Activated CD4-positive, alpha-beta T cell treated with anti-CD3 and anti-CD28 coated beads, Interleukin-2, amount 10 ng/mL, durations not matched to agents 24 days and 14 days (primary cell): Measurements from ENCODE around the gene GRIP2. TPM values are rescaled to one million over a fixed set of nuclear protein-coding genes. Genes with fewer than 3 reads are reported as not detected.

ENCODE experiments used
- DNase-seq: peaks from one replicate; pipeline ENCODE4 v3.0.0; 2022
- H3K27ac Mint-ChIP-seq: one replicate; pipeline ENCODE4 v1.8.0; 2022; ENCODE audit warnings: mild to moderate bottlenecking, mixed read lengths
- H3K27me3 Mint-ChIP-seq: one replicate; pipeline ENCODE4 v1.8.0; 2022; ENCODE audit warnings: mixed read lengths
- H3K36me3 Mint-ChIP-seq: one replicate; pipeline ENCODE4 v1.8.0; 2022; ENCODE audit warnings: low read depth, mild to moderate bottlenecking, mixed read lengths
- H3K4me1 Mint-ChIP-seq: one replicate; pipeline ENCODE4 v1.8.0; 2021; ENCODE audit warnings: mixed read lengths
- H3K4me3 Mint-ChIP-seq: one replicate; pipeline ENCODE4 v1.8.0; 2022; ENCODE audit warnings: mild to moderate bottlenecking, moderate library complexity, mixed read lengths
- H3K9me3 Mint-ChIP-seq: one replicate; pipeline ENCODE4 v1.8.0; 2021; ENCODE audit warnings: mixed read lengths
- intact Hi-C: fragments of 100-400 bp; cut with micrococcal nuclease; formaldehyde crosslinking; loops from one replicate; pipeline ENCODE4 v1.15.1; 2023
- total RNA-seq: library from RNA; stranded (reverse); gene quantifications from 2 replicates; pipeline ENCODE4 v1.2.3, GENCODE V29; 2022

Gene GRIP2
- total RNA-seq, 1 donor from 2014 or later: not detected

DNA sequence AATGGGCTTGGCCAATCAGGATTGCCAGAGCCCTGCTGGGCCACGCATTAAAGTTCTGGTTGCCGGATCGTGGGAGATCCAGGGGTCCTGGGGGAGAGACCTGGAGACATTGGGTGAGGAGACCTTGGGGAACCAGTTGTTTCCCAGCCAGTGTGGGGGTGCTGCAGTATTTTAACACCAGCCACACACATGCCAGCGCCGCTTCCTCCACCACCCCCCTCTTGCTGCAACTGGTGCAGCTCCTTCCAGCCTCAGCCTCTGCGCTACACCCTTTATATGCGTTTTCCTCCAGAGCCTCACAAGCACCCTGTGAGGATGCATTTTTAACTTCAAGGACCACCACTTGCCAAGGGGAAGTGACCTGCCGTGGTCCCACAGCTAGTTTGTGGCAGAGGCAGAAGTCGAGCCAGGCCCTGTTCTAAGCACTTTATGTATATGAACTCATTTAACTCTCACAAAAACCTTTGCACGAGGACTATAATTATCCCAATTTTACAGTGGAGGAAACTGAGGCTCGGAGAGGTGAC lies 29.4 kb upstream of the GRIP2 start:
- Mint-ChIP-seq H3K27ac (no peak overlapping the region), H3K4me1 (peaks cover 10% of the 10 kb centered on the region), H3K9me3 (no peaks in the 10 kb centered on the region), H3K4me3 (no peak overlapping the region), H3K36me3 (no peaks in the 10 kb centered on the region), H3K27me3 (no peaks in the 10 kb centered on the region)
- DNase-seq: no peak
- intact Hi-C loops: no loop called here

DNA sequence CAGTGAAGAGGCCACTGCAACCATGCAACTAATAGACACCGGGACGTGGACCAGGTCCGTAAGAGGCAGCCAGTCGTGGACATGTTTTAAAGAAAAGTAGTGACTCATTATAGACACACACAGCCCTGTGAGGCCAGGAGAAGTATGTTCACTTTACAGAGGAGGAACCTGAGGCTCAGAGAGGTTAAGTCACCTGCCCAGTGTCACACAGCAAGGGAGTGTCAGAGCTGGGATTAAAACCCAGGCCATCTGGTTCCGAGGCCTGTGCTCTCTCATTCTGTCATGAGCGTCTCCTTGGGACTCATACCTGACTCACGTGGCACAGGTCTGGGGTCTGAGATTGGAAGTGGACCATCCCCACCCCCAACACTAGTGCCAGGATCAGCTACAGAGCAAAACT lies 28.1 kb upstream of the GRIP2 start:
- no peaks in the 10 kb centered on the region for H3K36me3 Mint-ChIP-seq
- no peak overlapping the region for H3K27ac Mint-ChIP-seq
- intact Hi-C loops: no loop called here
- no peaks in the 10 kb centered on the region for H3K9me3 Mint-ChIP-seq
- H3K4me1 Mint-ChIP-seq: peaks cover 10% of the 10 kb centered on the region
- DNase-seq: no peak
- no peak overlapping the region for H3K4me3 Mint-ChIP-seq
- H3K27me3 Mint-ChIP-seq: no peaks in the 10 kb centered on the region

DNA sequence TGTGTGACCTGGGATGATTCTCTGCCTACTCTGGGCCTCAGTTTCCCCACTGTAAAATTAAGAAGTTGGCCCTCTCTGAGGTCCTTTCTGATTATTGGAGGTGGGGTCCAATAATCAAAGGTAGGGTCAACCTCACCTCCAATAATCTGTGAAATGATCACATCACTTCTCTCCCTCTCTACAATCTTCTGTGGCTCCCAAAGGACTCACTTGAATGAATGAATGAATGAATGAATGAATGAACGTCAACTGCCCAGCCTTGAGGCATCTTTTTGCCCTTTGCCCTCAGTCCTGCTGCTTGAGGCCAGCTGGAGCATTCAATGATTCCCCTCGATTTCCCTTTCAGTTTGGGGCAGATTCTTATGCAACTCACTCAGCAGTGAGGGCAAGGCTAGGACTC lies 26.7 kb upstream of the GRIP2 start:
- Mint-ChIP-seq H3K27me3 (peaks cover 9% of the 10 kb centered on the region), H3K9me3 (no peaks in the 10 kb centered on the region), H3K4me1 (peaks cover 13% of the 10 kb centered on the region), H3K27ac (no peak overlapping the region), H3K36me3 (no peaks in the 10 kb centered on the region), H3K4me3 (no peak overlapping the region)
- DNase-seq: no peak
- intact Hi-C loops: no loop called here

DNA sequence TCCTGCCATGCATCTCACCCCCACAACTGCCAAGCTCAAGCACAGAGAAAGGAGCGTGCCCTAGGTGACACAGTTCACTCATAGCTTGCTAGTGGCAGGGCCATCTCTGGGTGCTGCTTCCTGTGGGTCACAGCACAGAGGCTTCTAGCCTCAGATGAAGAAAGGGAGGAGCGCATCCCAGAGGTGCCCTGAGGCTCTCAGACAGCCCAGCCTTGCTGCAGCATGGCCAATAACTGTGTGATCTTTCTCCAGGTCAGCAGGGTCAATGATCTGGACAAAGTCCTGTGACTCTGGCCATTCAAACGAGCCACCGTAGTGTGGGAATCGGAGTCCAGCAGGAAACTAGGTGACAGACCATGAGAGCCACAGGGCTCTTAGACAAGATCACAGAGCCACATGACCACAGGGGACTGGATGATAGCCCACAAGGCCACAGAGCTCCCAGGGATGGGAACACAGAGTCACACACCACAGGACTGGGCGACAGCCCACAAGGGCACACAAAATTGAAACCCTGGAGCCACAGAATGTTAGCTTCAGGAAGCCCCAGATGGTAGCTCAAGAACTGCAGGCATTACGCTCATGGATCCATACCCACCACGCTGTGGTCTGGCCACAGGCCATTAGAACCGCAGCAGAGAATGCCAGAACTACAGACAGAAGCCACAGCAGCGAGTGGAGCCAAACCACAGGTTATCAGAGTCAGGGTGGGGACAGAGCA lies 25.9 kb upstream of the GRIP2 start:
- no peak overlapping the region for H3K4me3 Mint-ChIP-seq
- peaks cover 13% of the 10 kb centered on the region for H3K4me1 Mint-ChIP-seq
- H3K27ac Mint-ChIP-seq: no peak overlapping the region
- intact Hi-C loops: no loop called here
- no peaks in the 10 kb centered on the region for H3K9me3 Mint-ChIP-seq
- no peaks in the 10 kb centered on the region for H3K36me3 Mint-ChIP-seq
- no peak for DNase-seq
- H3K27me3 Mint-ChIP-seq: peaks cover 10% of the 10 kb centered on the region

DNA sequence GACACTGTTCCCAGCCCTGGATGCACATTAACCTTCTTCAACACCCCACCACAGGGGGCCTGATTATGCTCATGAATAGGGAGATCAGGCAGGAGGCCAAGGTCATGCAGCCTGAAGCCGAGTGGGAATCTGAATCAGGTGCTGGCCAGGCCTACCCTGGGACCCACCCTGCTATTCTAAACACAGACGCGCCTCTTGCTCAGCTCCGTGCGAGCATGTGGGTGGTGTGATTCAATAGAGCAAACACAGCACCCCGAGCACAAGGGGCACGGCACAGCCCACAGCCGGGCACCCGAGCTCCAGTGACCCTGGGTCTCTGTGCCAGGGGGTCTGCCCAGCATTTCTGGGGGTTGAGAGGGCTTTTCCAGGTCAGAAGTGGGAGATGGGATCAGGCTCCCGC lies 24.6 kb upstream of the GRIP2 start:
- Mint-ChIP-seq H3K4me1 (peaks cover 8% of the 10 kb centered on the region), H3K9me3 (no peaks in the 10 kb centered on the region), H3K36me3 (no peaks in the 10 kb centered on the region), H3K27me3 (peaks cover 10% of the 10 kb centered on the region), H3K27ac (no peak overlapping the region), H3K4me3 (no peak overlapping the region)
- intact Hi-C loops: no loop called here
- DNase-seq: no peak

DNA sequence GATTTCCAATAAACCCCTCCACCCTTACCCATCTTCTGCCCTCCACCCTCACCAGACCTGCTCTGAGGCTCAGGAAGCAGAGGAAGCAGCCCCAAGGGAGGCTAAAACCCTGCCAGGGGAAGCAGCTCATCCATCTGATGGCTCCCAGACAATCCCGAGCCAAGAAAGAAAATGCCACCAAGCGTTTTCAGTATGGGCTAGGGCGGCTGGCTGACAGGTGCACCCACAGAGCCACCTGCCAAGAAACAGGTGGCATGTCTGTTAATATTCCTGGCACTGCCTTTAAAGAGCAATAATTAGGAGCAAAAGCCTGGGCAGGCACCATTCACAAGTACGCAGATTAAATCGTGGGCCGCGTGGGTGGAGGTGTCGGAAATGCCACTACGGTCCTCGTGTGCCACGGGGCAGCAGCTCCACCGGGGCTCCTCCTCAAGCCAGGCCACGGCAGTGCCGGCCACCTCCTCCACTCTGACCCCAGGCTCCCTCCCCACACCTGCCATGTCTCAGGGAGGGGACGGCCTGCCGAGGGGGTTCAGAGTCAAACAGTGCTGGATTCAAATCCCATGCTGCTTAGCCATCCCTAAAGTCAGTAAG lies 23.9 kb upstream of the GRIP2 start:
- no peak for DNase-seq
- no peaks in the 10 kb centered on the region for H3K9me3 Mint-ChIP-seq
- H3K27ac Mint-ChIP-seq: no peak overlapping the region
- H3K27me3 Mint-ChIP-seq: peaks cover 10% of the 10 kb centered on the region
- H3K36me3 Mint-ChIP-seq: no peaks in the 10 kb centered on the region
- peaks cover 5% of the 10 kb centered on the region for H3K4me1 Mint-ChIP-seq
- H3K4me3 Mint-ChIP-seq: no peak overlapping the region
- intact Hi-C loops: no loop called here

DNA sequence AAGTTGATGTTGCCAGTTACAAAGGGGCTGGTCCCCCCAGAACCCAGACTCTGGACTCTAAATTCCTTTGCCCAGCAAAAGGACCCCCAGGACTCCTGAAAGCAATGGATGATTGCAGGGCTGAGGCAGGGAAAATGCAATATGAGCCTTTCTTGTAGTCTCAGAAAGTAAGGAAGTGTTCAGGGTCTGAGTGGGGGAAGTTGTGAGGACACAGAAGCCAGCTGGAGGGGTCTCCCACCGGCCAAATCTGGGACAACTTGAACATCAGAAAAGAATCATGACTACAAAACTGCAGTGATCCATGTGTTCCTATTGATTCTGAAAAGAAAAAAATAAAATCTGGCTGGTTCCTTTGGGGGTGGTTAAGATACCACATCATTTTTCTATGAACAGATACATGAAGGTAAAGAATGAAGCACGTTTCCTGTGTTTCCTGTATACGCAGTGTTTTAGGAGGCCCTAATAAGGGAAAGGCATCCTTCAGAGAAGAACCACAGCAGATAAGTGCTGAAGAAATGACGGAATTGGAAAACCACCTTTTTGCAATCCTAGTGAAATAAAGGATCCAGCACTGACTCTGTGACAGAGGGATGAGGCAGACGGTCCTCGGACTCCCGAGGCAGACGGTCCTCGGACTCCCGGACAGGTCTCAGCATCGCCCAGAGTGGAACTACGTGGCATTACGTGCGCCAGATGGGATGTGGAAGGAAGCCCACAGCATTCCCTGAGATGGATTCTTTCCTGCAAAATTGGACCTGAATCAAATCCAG lies 22.2 kb upstream of the GRIP2 start:
- no peak overlapping the region for H3K27ac Mint-ChIP-seq
- no peak for DNase-seq
- peaks cover 3% of the 10 kb centered on the region for H3K4me1 Mint-ChIP-seq
- peaks cover 10% of the 10 kb centered on the region for H3K27me3 Mint-ChIP-seq
- intact Hi-C loops: no loop called here
- H3K36me3 Mint-ChIP-seq: no peaks in the 10 kb centered on the region
- H3K4me3 Mint-ChIP-seq: no peak overlapping the region
- H3K9me3 Mint-ChIP-seq: no peaks in the 10 kb centered on the region

DNA sequence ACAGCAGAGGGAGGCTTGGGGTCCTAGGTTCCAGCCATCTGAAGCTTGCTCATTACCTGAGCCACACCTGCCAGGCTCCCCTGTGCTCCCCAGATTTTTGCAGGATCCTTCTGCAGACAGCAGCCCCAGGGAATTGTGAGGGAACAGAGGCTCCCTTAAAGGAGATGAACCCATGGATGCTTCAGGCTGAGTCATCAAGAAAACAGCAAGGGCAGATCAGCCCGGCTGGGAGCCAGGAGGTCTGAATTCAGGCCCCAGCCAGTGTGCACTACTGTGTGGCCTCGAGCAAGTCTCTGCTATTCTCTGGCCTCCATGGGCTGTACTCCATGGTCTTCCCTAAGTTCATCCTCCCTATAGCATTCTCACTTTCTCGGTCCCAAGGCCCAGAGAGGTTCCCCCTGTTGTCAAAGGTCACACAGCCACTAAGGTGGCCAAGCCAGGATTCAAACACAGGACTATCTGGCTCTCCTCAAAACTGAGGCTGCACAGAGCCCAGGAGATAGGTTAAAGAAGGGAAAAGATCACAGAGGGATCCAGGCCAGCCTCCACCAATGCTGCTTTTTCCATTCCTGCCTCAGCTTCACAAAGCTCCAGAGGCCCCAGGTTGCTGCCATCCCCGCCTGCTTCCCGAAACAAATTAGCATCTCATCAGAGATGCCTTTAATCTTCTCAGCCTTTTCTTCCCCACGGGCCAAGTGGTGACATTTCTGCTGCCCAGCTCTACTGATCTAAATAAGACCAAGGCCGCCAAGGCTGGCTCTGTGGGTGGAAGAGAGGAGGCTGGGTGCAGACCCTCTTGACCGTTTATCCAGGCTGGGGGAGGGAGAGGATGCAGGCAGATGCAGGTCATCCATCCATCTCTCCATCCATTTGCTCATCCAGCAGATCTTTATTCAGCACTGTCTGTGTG lies 21.2 kb upstream of the GRIP2 start:
- H3K36me3 Mint-ChIP-seq: no peaks in the 10 kb centered on the region
- H3K4me1 Mint-ChIP-seq: peaks cover 3% of the 10 kb centered on the region

DNA sequence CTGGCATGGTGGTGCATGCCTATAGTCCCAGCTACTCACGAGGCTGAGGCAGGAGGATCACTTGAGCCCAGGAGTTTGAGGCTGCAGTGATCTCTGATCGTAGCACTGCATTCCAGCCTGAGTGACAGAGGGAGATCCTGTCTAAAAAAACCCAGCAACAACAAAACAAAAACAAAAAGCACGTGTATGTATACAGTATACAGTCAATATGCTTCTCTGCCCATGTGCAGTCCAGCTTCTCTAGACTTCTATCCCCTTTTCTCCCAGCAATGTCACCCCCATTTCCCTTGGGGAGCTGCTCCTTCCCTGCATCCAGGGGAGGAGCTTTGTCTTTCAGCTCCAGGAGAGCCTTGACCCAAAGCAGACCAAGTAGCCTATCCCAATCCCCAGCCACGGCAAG lies 20.0 kb upstream of the GRIP2 start:
- Mint-ChIP-seq H3K4me3 (no peak overlapping the region), H3K36me3 (no peaks in the 10 kb centered on the region), H3K27ac (no peak overlapping the region), H3K27me3 (peaks cover 23% of the 10 kb centered on the region), H3K9me3 (no peaks in the 10 kb centered on the region), H3K4me1 (peaks cover 7% of the 10 kb centered on the region)
- no peak for DNase-seq
- intact Hi-C loops: no loop called here

More for the DNA sequence above, 21.2 kb upstream of the GRIP2 start:
- intact Hi-C loops: no loop called here
- H3K9me3 Mint-ChIP-seq: no peaks in the 10 kb centered on the region
- no peak overlapping the region for H3K27ac Mint-ChIP-seq
- no peak for DNase-seq
- no peak overlapping the region for H3K4me3 Mint-ChIP-seq
- H3K27me3 Mint-ChIP-seq: peaks cover 14% of the 10 kb centered on the region

DNA sequence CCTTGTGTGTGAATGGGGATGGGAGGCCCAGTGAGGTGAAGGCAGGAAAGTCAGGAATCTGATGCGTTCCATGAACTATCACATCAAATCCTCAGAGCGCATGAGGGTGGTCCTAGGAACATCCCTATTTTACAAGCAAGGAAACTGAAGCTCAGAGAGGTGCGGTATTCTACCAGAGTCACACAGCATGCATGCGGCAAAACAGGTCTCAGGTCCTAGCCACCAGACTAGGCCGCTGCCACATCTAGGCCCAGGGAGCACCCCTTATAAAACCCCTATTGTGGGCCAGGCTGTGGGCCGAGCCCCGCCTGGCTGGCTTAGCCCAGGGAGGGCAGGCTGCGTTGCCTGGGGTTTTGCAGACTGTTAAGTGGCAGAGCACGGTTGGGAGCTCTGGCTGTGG lies 17.9 kb upstream of the GRIP2 start:
- DNase-seq: no peak
- Mint-ChIP-seq H3K27ac (no peak overlapping the region), H3K4me1 (peaks cover 7% of the 10 kb centered on the region), H3K4me3 (no peak overlapping the region), H3K27me3 (peaks cover 31% of the 10 kb centered on the region), H3K9me3 (no peaks in the 10 kb centered on the region), H3K36me3 (no peaks in the 10 kb centered on the region)
- intact Hi-C loops: no loop called here

DNA sequence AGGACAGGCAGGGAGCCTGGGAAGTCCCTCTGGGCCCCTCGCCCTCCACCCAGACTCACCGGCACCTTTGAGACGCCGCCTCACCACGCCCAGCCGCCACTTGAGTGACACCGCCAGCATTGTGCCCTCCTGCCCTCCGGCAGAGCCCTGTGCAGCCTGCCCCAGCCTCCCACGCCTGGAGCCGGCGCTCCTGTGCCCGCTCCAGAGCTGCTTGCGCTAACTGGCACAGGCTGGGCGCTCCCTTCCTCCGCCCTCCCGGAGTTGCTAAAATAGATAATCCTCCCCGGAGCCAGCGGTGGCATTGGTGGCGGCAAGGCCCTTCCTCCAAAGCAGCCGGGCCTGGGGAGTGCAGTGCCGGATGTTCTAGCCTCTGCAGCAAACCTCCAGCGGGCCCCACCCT lies 15.7 kb upstream of the GRIP2 start:
- H3K4me3 Mint-ChIP-seq: peak overlapping the region; percentile 61
- peaks cover 4% of the 10 kb centered on the region for H3K4me1 Mint-ChIP-seq
- no peak overlapping the region for H3K27ac Mint-ChIP-seq
- H3K9me3 Mint-ChIP-seq: no peaks in the 10 kb centered on the region
- DNase-seq: peak; percentile 56
- H3K36me3 Mint-ChIP-seq: no peaks in the 10 kb centered on the region
- H3K27me3 Mint-ChIP-seq: peaks cover 25% of the 10 kb centered on the region
- intact Hi-C loops: no loop called here

DNA sequence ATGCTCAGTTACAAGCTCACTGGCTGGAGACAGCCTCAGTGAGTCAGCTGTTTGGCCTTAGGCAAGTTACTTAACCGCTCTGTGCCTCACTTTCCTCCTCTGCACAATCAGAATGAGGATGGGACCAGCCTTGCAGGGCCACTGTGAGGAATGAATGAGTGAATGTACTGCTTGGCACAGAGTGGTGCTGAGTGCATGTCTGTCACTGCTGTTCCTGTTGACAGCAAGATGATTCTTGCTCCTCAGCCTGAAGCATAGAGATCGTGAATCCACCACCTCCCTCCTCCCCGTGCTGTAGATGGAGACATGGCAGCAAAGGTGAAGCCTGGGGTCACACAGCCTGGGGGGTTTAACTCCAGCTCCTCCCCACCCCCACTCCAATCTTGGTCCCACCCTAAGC lies 14.6 kb upstream of the GRIP2 start:
- H3K36me3 Mint-ChIP-seq: no peaks in the 10 kb centered on the region
- no peak overlapping the region for H3K27ac Mint-ChIP-seq
- no peak for DNase-seq
- H3K4me3 Mint-ChIP-seq: no peak overlapping the region
- intact Hi-C loops: no loop called here
- H3K4me1 Mint-ChIP-seq: peaks cover 4% of the 10 kb centered on the region
- no peaks in the 10 kb centered on the region for H3K9me3 Mint-ChIP-seq
- peaks cover 25% of the 10 kb centered on the region for H3K27me3 Mint-ChIP-seq

DNA sequence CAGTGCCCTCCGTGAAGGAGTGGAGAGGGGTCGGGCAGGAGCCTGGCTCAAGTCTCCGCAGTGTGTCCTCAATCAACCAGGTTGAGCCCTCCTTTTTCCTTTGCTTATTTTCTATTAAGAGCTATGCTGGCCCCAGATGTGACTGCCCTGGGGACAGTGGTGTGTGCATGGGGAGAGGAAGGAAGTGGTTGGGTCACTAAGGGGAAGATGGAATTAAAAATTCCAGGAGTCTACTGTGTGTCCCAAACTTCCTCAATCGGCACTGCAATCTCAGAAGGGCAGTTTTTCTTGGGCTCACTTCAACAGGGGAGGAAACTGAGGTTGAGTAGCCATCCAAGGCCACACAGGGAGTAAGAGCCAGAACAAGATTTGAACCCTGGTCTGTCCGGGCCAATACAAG lies 13.7 kb upstream of the GRIP2 start:
- Mint-ChIP-seq H3K27ac (no peak overlapping the region), H3K36me3 (no peaks in the 10 kb centered on the region), H3K27me3 (peaks cover 27% of the 10 kb centered on the region), H3K9me3 (no peaks in the 10 kb centered on the region), H3K4me3 (no peak overlapping the region), H3K4me1 (peaks cover 4% of the 10 kb centered on the region)
- intact Hi-C loops: no loop called here
- DNase-seq: no peak
